Keratinocyte (primary cell): Measurements from ENCODE around the gene ACADVL.

Experiments
- CTCF ChIP-seq, 3 experiments: IDR thresholded peaks in 1 of 3; conservative IDR thresholded peaks in 1 of 3; optimal IDR thresholded peaks in 1 of 3; 2 replicates in 2 of 3; 3 replicates in 1 of 3; pipeline versions ENCODE3 to v1.5.1; 2011; ENCODE audit warnings: low read length in 3 of 3, mild to moderate bottlenecking in 3 of 3, moderate library complexity in 2 of 3, control low read depth in 1 of 3, inconsistent platforms in 1 of 3; ENCODE audit not compliant: insufficient read depth in 2 of 3; ENCODE audit errors: extremely low read depth in 1 of 3
- EZH2 ChIP-seq: IDR thresholded peaks from one replicate; pipeline ENCODE4 v1.6.1; 2012; ENCODE audit warnings: inconsistent platforms, mild to moderate bottlenecking, low read length, moderate library complexity

- no peak for TF ChIP-seq CTCF (optimal IDR thresholded peaks at IDR 0.05 in 1 of 3, IDR thresholded peaks at IDR 0.05 in 1 of 3, conservative IDR thresholded peaks at IDR 0.05 in 1 of 3; ENCODE audit: extremely low read depth in 1 of 3, insufficient read depth in 2 of 3, low read length in 3 of 3)
- TF ChIP-seq EZH2: no peak
Observed at GRCh38 chr17:7223375-7223774, 3.6 kb downstream of the ACADVL start.
